HG03066 (cell line): ENCODE results near the gene MS4A3.
"Not testable (repeated sequence)": the region's sequence is repeated elsewhere in the genome, so short reads cannot be mapped to it uniquely, and the experiment has no call there.

Experiments
- ATAC-seq: cut with Tn5 transposase; IDR thresholded peaks from one replicate; pipeline ENCODE4 v1.9.1; 2021; ENCODE audit warnings: low read depth; ENCODE audit not compliant: unreplicated experiment

The MS4A3 gene

GRCh38 chr11:60056349-60056969, at the start of gene MS4A3:
MS4A3 (plus strand) TSS chr11:60056665; CDS start chr11:60061161, 4,496 bp downstream.
- ATAC-seq = no peak

GRCh38 chr11:60016881-60017280, 39.6 kb upstream of the MS4A3 start, which contains the start of gene OOSP4B:
OOSP4B (plus strand) TSS chr11:60017181.
- no peak for ATAC-seq

- no peak for ATAC-seq
Measured at GRCh38 chr11:60018058-60018457, 38.4 kb upstream of the MS4A3 start.

- ATAC-seq = not testable (repeated sequence)
Measured at GRCh38 chr11:60020376-60020775, 36.1 kb upstream of the MS4A3 start.

- ATAC-seq = no peak
Measured at GRCh38 chr11:60029015-60029632, 27.3 kb upstream of the MS4A3 start.

- no peak for ATAC-seq
Measured at GRCh38 chr11:60040109-60040508, 16.4 kb upstream of the MS4A3 start, which contains the start of gene OOSP2. OOSP2 (plus strand) TSS chr11:60040409; CDS start chr11:60040460, 51 bp downstream.

GRCh38 chr11:60050422-60050821, 6.0 kb upstream of the MS4A3 start:
- not testable (repeated sequence) for ATAC-seq

GRCh38 chr11:60050839-60051238, 5.6 kb upstream of the MS4A3 start:
- ATAC-seq = not testable (repeated sequence)

- no peak for ATAC-seq
Measured at GRCh38 chr11:60059052-60059451, 2.6 kb downstream of the MS4A3 start.

GRCh38 chr11:60059521-60060240, 3.2 kb downstream of the MS4A3 start:
- no peak for ATAC-seq

- no peak for ATAC-seq
Measured at GRCh38 chr11:60064111-60064510, 7.6 kb downstream of the MS4A3 start.

- no peak for ATAC-seq
Measured at GRCh38 chr11:60065801-60066200, 9.3 kb downstream of the MS4A3 start.

- no peak for ATAC-seq
Measured at GRCh38 chr11:60069450-60069849, 13.0 kb downstream of the MS4A3 start.

- ATAC-seq = not testable (repeated sequence)
Measured at GRCh38 chr11:60071644-60072043, 15.2 kb downstream of the MS4A3 start.

GRCh38 chr11:60077216-60077817, 20.9 kb downstream of the MS4A3 start:
- ATAC-seq = no peak

GRCh38 chr11:60077981-60078380, 21.5 kb downstream of the MS4A3 start:
- ATAC-seq = no peak

GRCh38 chr11:60078745-60079144, 22.3 kb downstream of the MS4A3 start:
- no peak for ATAC-seq

GRCh38 chr11:60080535-60080934, 24.1 kb downstream of the MS4A3 start:
- no peak for ATAC-seq

GRCh38 chr11:60084631-60085273, 28.3 kb downstream of the MS4A3 start:
- ATAC-seq = no peak

GRCh38 chr11:60085909-60086308, 29.4 kb downstream of the MS4A3 start:
- no peak for ATAC-seq

GRCh38 chr11:60087239-60087638, 30.8 kb downstream of the MS4A3 start:
- ATAC-seq = no peak
